ENCODE data around the gene LGR4.

The LGR4 gene

GRCh38 chr11:27512238-27512637 lies 39.6 kb upstream of the LGR4 start:
- DNase-seq (ENCODE audit: low read depth), result no peak
- TF ChIP-seq, protein P1, sequence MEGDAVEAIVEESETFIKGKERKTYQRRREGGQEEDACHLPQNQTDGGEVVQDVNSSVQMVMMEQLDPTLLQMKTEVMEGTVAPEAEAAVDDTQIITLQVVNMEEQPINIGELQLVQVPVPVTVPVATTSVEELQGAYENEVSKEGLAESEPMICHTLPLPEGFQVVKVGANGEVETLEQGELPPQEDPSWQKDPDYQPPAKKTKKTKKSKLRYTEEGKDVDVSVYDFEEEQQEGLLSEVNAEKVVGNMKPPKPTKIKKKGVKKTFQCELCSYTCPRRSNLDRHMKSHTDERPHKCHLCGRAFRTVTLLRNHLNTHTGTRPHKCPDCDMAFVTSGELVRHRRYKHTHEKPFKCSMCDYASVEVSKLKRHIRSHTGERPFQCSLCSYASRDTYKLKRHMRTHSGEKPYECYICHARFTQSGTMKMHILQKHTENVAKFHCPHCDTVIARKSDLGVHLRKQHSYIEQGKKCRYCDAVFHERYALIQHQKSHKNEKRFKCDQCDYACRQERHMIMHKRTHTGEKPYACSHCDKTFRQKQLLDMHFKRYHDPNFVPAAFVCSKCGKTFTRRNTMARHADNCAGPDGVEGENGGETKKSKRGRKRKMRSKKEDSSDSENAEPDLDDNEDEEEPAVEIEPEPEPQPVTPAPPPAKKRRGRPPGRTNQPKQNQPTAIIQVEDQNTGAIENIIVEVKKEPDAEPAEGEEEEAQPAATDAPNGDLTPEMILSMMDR (conservative IDR thresholded peaks at IDR 0.05; ENCODE audit: low read depth, low read length), result no peak
- no peak overlapping the region for H3K4me3 ChIP-seq (ENCODE audit: low read length)

- H3K4me3 ChIP-seq (ENCODE audit: low read length), result no peak overlapping the region
- TF ChIP-seq, protein P1 (conservative IDR thresholded peaks at IDR 0.05; ENCODE audit: low read depth, low read length), result no peak
- DNase-seq (ENCODE audit: low read depth), result no peak
Observed at GRCh38 chr11:27509908-27510307, 37.3 kb upstream of the LGR4 start.

DNA sequence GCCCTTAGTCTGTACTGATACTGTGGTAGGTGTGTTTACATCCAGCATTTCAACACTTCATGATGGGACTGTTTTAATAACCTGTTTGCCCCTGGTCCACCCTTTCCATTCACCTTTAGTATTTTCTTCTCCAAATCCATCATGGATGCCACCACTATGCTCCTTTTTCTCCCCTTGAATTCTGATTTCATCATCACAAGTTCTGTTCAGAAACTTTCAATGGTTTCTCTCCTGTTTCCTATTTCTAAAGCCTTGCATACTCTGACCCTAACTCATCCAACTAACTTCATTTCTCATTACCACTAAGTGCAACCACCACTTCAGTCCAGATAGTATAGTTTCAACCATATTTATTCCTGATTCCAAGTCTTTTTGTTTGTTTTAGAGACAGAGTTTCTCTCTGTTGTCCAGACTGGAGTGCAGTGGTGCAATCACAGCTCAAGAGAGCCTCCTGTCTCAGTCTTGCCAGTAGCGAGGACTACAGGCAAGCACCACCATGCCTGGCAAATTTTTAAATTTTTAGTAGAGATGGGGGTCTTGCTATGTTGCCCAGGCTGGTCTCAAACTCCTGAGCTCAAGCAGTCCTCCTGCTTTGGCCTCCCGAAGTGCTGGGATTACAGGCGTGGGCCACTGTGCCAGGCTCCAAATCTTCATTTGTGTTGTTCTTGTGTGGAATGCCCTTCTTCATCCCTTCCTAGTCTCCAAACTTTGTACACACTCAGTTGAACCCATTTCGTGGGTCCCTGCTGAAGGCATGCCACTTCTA lies 35.1 kb upstream of the LGR4 start:
- TF ChIP-seq, protein P1 (conservative IDR thresholded peaks at IDR 0.05; ENCODE audit: low read depth, low read length), result no peak
- DNase-seq (ENCODE audit: low read depth), result no peak
- H3K4me3 ChIP-seq (ENCODE audit: low read length), result peak overlapping the region; percentile 99

- peak within 1 kb of the TSS; percentile 99 for H3K4me3 ChIP-seq (ENCODE audit: low read length)
- TF ChIP-seq, protein P1 (conservative IDR thresholded peaks at IDR 0.05; ENCODE audit: low read depth, low read length), result peak; percentile 7
- DNase-seq (ENCODE audit: low read depth), result peak; percentile 76
Observed at GRCh38 chr11:27506200-27507182, 33.9 kb upstream of the LGR4 start, which contains the start of gene LIN7C. Gene LIN7C, minus strand, starts transcription at chr11:27506769. Its CDS starts 17 bp downstream, at chr11:27506752.

DNA sequence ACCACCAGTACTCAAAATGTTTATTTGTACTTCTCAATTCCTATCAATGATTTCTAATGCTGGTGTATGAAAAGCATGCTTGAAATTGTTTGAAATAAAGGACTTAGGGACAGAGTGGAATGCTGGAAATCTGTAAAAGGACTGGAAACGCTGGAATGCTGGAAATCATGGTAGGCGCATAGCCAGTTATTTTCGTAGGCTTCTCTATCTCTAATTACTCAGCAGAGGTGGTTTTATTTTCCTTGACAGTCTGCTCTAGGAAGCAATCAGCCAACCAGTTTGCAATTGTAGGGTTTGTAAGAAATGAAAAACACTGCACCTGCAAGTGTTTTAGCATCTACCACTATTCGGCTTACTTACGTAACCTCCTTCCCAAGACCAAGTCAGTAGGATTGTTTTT lies 33.2 kb upstream of the LGR4 start:
- TF ChIP-seq, protein P1 (conservative IDR thresholded peaks at IDR 0.05; ENCODE audit: low read depth, low read length), result no peak
- H3K4me3 ChIP-seq (ENCODE audit: low read length), result peak overlapping the region; percentile 99
- no peak for DNase-seq (ENCODE audit: low read depth)

DNA sequence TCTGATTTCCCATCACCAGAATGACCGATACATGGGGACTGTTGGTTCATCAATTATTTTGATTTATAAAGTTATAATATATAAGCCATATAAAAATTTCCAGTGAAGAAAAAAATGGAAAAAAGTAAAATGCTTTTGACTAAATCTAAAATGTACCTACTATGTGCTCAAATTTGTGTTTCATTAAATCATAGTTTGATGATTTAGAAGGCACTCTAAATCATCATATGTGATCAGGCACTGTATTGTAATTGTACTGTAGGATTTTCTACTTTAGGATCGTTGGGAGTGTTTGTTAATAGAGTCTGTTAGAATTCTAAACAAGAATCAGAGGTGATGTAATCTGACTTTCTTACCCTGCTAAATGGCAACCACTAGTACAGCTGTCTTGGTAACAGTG lies 31.6 kb upstream of the LGR4 start:
- no peak overlapping the region for H3K4me3 ChIP-seq (ENCODE audit: low read length)
- no peak for DNase-seq (ENCODE audit: low read depth)
- TF ChIP-seq, protein P1 (conservative IDR thresholded peaks at IDR 0.05; ENCODE audit: low read depth, low read length), result no peak
